ENCODE results near the gene PEAK1. TPM values are rescaled to one million over a fixed set of nuclear protein-coding genes. Genes with fewer than 3 reads are reported as not detected.

The PEAK1 gene
- total and polyA plus RNA-seq, 10 of the 15 experiments (the other 5 are each of a cell fraction or from before 2014, with no cell fraction given): 0.62 to 24.2 (median 11.2) TPM

DNA sequence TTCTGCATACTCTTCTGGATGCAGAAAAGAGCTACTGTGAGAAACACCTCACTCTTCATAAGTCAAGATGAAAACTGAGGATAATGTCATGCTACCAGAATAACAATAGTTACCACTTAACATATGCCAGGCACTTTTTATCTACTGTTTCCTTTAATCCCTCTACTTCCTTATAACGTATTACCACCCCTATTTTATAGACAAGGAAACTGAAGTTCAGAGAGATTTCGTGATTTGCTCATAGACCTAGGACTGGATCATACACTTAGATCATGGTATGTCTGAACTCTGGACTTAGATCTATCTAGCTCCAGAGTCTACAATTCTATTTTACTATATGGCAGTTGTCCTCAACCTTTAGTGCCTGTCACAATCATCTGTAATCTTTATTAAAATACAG, 193.3 kb downstream of the PEAK1 start:
- Histone ChIP-seq H3K4me2 (ENCODE audit: control insufficient read depth, insufficient read depth) (no peak overlapping the region), H3K9ac (ENCODE audit: control insufficient read depth, insufficient read depth, low read length) (no peak overlapping the region), H3K4me3 (no peak overlapping the region), H3K9me3 (replicated peaks; ENCODE audit: control insufficient read depth, insufficient read depth, low read length) (no peaks in the 10 kb centered on the region), H3K79me2 (ENCODE audit: control insufficient read depth, insufficient read depth, low read length) (no peaks in the 10 kb centered on the region), H3K36me3 (ENCODE audit: control insufficient read depth in 2 of 2, insufficient read depth in 2 of 2, low read length in 1 of 2) (no peaks in the 10 kb centered on the region), H3K27ac (ENCODE audit: control insufficient read depth, insufficient read depth) (no peak overlapping the region), H4K20me1 (ENCODE audit: control insufficient read depth, insufficient read depth) (no peaks in the 10 kb centered on the region), H3K27me3 (replicated peaks in 1 of 2; ENCODE audit: control insufficient read depth in 2 of 2, insufficient read depth in 2 of 2, low read length in 1 of 2) (no peaks in the 10 kb centered on the region), H2AFZ (ENCODE audit: control insufficient read depth, low read depth, low read length) (no peak overlapping the region), H3K4me1 (ENCODE audit: control insufficient read depth, insufficient read depth, low read length) (0 out of 2 replicates have a peak, but pooled peaks cover 4% of the 10 kb centered on the region)
- WGBS (ENCODE audit: insufficient coverage, insufficient replicate concordance, low lambda C conversion rate, missing lambda C conversion rate): 78% methylated on average over 2 of the region's 2 CpGs
- TF ChIP-seq HSF1 (IDR thresholded peaks at IDR 0.05; ENCODE audit: low read depth, low read length) (no peak), HDAC2 (IDR thresholded peaks at IDR 0.05) (no peak), HDGF (IDR thresholded peaks at IDR 0.05) (no peak), TAF1 (IDR thresholded peaks at IDR 0.05; ENCODE audit: borderline replicate concordance, low read depth, low read length) (no peak), CBX5 (IDR thresholded peaks at IDR 0.05; ENCODE audit: low read depth) (no peak), SIN3A (IDR thresholded peaks at IDR 0.05; ENCODE audit: low read depth, low read length) (no peak), PML (IDR thresholded peaks at IDR 0.05; ENCODE audit: low read length) (no peak), CTCF (IDR thresholded peaks at IDR 0.05 in 2 of 3, conservative IDR thresholded peaks at IDR 0.05 in 1 of 3; ENCODE audit: control insufficient read depth in 2 of 3, extremely low read depth in 1 of 3, insufficient read depth in 1 of 3, low read depth in 3 of 3, low read length in 3 of 3) (no peak), MYC (IDR thresholded peaks at IDR 0.05; ENCODE audit: insufficient read depth, insufficient read length, insufficient replicate concordance, low read length, severe bottlenecking) (no peak), SIX5 (IDR thresholded peaks at IDR 0.05; ENCODE audit: low read depth, low read length, severe bottlenecking) (no peak), TARDBP (IDR thresholded peaks at IDR 0.05; ENCODE audit: borderline replicate concordance) (no peak), DPF2 (IDR thresholded peaks at IDR 0.05) (no peak), KAT2A (conservative IDR thresholded peaks at IDR 0.05; ENCODE audit: control insufficient read depth, low read depth, low read length) (no peak)
- TF ChIP-seq, protein P1, sequence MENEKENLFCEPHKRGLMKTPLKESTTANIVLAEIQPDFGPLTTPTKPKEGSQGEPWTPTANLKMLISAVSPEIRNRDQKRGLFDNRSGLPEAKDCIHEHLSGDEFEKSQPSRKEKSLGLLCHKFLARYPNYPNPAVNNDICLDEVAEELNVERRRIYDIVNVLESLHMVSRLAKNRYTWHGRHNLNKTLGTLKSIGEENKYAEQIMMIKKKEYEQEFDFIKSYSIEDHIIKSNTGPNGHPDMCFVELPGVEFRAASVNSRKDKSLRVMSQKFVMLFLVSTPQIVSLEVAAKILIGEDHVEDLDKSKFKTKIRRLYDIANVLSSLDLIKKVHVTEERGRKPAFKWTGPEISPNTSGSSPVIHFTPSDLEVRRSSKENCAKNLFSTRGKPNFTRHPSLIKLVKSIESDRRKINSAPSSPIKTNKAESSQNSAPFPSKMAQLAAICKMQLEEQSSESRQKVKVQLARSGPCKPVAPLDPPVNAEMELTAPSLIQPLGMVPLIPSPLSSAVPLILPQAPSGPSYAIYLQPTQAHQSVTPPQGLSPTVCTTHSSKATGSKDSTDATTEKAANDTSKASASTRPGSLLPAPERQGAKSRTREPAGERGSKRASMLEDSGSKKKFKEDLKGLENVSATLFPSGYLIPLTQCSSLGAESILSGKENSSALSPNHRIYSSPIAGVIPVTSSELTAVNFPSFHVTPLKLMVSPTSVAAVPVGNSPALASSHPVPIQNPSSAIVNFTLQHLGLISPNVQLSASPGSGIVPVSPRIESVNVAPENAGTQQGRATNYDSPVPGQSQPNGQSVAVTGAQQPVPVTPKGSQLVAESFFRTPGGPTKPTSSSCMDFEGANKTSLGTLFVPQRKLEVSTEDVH (IDR thresholded peaks at IDR 0.05; ENCODE audit: low read depth, partially characterized antibody): no peak
- ChIA-PET POLR2A (no interaction called here), CTCF (interaction anchor here (0.6 kb wide), 1 partner anchor 293 kb away, joined by 3 read pairs; no protein-coding TSS in a partner anchor), RAD21 (ENCODE audit: unreplicated experiment) (no interaction called here), SMC1A (ENCODE audit: uncharacterized antibody, unreplicated experiment) (no interaction called here)
- intact Hi-C loops (cut with micrococcal nuclease; ENCODE audit: unreplicated experiment): no loop called here
- ATAC-seq (no peak), DNase-seq (ENCODE audit: low read depth, low spot score) (no peak), FAIRE-seq (no peak)
- in situ Hi-C loops (cut with MboI): no loop called here
- no TSS peak for BruUV-seq (replicated peaks)

Measured in GM12878 (cell line).